Activated CD4-positive, alpha-beta T cell treated with anti-CD3 and anti-CD28 coated beads, Interleukin-2, amount 10 ng/mL, durations not matched to agents 24 days and 14 days (primary cell): ENCODE data around the gene TDRD3. TPM values are rescaled to one million over a fixed set of nuclear protein-coding genes. Genes with fewer than 3 reads are reported as not detected.

Source experiments
- total RNA-seq: library from RNA; stranded (reverse); gene quantifications from 2 replicates; pipeline ENCODE4 v1.2.3, GENCODE V29; 2022

TDRD3 gene
- total RNA-seq, 1 donor from 2014 or later = 19.7 TPM

Other genes with a start within 250 kb of the TDRD3 start
- gene DIAPH3, start 233.3 kb upstream of the TDRD3 start, total RNA-seq = 26.3 and 26.6 TPM in 2 replicates